T-helper 22 cell (primary cell): ENCODE results near the gene NBAS.
"Not testable (repeated sequence)": the region's sequence is repeated elsewhere in the genome, so short reads cannot be mapped to it uniquely, and the experiment has no call there.

Source experiments
- DNase-seq: peaks from one replicate; pipeline ENCODE4 v3.0.0-alpha.2; 2020; ENCODE audit warnings: low read depth

NBAS gene

GRCh38 chr2:15559379-15560139 lies 1.6 kb downstream of the NBAS start:
- no peak for DNase-seq

- no peak for DNase-seq
These were observed 3.2 kb downstream of the NBAS start for GRCh38 chr2:15557887-15558311.

DNA sequence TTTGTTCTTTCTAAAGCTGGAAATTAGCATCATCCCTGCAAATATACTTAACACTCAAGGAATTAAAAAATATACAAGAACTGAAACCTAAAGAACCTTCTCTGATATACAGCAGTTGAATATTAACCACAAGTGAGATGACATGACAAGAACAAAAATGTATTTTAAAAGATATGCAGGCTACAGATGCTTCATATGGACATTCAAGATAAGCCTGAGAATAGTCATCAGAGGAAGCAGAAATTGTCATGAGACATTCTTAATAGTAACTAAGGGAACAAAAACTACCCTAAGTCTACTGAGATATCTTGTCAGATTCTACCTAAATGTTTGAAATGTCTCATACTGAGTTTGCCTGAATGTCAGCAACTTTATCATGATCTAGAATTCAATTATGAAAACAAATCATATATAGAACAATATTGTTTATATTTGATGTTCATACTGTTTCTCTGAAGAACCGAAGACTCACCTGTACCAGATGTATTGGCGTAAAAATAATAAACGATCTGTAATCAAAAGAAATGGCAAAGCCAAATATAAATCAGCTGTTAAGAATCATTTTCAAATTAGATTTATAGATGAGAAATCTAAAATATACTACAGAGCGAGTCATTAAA lies 4.7 kb downstream of the NBAS start:
- no peak for DNase-seq

- no peak for DNase-seq
These were observed 5.4 kb downstream of the NBAS start for GRCh38 chr2:15555760-15556193.

DNA sequence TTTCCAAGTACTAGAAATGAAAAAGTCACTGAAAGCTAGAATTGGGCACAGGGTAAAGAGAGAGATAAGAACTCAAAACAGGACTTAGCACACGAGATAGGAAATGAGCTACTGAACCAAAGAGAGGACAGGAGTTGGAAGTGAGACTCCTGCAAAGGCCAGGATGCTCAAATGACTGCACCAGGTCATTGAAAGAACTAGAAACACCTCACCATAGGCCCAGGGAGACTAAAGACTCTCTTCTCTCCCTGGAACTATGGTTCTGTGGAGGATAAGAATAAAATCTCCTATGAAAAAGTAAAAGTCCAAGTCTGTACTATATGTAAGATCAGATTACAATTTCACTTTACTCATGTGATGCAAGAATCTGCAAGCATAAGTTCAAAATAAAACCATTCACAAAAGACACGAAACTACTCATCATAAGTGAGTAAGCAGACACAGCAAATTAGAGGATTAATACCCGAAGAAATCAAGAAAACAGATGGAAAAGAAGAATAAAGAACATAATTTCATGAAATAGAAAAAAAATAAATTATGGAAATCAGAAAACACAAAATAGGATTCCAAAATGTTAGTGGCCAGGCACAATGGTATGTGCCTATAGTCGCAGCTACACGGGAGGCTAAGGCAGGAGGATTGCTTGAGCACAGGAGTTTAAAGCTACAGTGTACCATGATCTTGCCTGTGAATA lies 6.5 kb downstream of the NBAS start:
- no peak for DNase-seq

GRCh38 chr2:15553951-15554350 lies 7.2 kb downstream of the NBAS start:
- DNase-seq: no peak

GRCh38 chr2:15553519-15553918 lies 7.6 kb downstream of the NBAS start:
- DNase-seq: no peak

- DNase-seq: no peak
These were observed 12.2 kb downstream of the NBAS start for GRCh38 chr2:15548974-15549373.

- no peak for DNase-seq
These were observed 13.8 kb downstream of the NBAS start for GRCh38 chr2:15547115-15547876.

- no peak for DNase-seq
These were observed 14.6 kb downstream of the NBAS start for GRCh38 chr2:15546297-15547098.

DNA sequence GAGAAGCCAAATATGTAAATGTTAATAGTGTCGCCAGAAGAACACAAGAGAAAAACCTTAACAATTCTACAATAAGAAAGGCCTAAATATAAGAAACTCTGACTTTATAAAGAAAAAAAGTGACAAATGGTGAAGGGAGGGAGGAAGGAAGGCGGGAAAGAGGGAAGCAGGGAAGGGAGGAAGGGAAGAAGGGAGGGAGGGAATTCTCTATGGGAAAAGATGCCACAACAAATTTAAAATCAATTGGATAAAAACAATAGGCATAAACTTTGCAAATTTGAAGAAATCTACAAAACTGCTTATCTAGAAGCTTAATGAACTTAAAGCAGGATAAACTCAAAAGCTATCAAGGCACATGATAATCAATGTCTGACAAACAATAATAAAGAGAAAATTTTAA lies 16.9 kb downstream of the NBAS start:
- no peak for DNase-seq

DNA sequence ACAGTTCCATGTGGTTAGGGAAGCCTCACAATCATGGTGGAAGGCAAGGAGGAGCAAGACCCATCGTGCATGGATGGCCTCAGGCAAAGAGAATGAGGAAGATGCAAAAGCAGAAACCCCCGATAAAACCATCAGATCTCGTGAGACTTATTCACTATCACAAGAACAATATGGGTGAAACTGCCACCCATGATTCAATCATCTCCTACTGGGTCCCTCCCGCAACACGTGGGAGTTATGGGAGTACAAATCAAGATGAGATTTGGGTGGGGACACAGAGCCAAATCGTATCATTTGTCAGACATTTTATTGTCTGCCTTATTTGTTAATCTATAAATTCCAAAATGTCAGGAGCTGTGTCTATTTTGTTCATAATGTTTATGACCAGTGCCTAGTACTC lies 17.6 kb downstream of the NBAS start:
- no peak for DNase-seq

DNA sequence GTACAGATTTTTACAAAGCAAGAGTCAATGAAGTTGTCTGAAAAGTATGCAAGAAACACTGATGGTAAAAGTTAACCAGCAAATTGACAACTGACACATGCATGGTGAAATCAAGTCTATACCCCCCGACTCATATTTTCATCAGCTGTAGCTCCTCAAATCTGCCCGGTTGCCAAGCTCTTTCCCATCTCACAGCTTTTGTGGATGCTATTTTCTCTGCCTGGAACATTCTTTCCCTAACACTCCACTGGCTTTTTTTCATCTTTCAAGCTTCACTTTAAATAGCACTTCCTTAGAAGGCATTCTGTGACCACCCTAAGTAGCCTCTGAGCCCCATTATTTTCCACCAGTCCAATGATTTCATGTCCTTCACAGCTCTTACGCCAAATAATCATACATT lies 18.1 kb downstream of the NBAS start:
- DNase-seq: no peak

- DNase-seq: not testable (repeated sequence)
These were observed 18.9 kb downstream of the NBAS start for GRCh38 chr2:15542269-15542668.

DNA sequence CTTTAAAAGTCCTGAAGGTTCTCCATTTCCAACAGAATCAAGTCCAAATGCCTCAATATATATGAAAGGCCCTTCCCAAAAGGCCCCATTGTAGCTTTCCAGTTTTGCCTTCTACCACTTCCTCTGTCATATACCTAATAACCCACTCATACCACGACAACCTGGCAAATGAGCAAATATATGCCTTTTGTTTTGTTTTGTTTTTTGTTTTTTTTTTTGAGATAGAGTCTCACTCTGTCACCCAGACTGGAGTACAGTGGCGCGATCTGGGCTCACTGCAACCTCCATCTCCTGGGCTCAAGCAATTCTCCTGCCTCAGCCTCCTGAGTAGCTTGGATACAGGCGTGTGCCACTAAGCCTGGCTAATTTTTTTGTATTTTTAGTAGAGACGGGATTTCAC lies 20.6 kb downstream of the NBAS start:
- DNase-seq: not testable (repeated sequence)

DNA sequence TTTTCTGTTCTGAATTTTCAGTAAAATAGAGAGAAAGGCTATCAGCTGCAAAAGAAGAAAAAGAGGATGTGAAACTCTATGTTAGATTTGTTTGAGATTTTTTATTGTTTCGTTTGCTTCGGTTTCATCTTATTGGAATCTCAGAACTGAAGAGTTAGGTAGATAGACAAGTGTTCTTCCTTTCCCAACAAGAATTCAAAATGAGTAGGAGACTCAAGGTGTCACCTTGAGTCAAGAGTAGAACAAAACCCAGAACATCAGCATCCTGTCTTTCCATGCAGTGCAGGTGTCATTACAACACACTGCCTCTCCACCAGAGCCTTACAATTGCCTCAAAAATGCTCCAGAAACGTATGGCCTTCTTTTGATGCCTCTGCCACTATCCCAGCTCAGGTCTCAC lies 21.1 kb downstream of the NBAS start:
- DNase-seq: no peak

- no peak for DNase-seq
These were observed 22.3 kb downstream of the NBAS start for GRCh38 chr2:15538792-15539191.

DNA sequence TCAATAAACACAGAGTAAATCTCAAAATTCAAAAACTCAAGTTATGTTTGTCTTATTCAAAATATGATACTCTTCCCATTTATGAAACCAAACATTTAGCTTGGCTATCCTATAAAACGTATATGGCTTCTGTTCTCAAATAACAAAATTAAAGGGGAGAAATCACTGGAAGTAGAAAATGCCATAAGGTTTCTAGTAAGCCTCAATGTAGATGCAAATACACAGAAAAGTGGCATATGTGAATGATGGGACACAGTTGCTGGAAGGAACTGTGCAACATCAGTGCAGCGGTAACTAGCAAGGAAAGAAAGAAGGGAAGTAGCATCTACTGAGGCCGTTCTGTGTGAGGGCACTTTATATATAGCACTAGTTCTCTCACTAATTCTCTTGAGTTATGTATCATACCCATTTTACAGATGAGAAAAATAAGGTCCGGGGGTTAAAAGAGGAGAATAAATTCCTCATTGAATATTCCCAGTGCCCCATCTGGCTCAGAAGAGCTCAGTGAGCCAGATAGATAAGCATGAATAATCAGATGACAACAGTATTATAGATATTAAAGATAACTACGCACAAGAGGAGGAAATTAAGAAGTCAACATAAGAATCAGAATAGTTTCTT lies 27.2 kb downstream of the NBAS start:
- DNase-seq: no peak

DNA sequence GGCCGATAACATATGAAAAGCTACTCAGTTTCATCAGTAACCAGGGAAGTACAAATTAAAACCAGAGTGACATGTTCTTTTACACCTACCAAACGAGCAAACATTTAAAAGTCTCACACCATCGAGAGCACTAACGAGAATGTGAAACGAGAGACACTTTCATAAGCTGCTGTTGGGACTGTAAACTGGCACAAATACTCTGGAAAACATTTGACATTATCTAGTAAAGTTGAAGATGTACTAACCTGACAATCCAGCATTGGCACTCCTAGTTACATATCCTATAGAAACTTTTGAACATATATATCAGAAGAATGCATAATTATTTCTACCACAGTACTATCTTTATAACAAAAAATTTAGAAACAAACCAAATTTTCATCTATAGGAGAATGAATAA lies 28.1 kb downstream of the NBAS start:
- no peak for DNase-seq

DNA sequence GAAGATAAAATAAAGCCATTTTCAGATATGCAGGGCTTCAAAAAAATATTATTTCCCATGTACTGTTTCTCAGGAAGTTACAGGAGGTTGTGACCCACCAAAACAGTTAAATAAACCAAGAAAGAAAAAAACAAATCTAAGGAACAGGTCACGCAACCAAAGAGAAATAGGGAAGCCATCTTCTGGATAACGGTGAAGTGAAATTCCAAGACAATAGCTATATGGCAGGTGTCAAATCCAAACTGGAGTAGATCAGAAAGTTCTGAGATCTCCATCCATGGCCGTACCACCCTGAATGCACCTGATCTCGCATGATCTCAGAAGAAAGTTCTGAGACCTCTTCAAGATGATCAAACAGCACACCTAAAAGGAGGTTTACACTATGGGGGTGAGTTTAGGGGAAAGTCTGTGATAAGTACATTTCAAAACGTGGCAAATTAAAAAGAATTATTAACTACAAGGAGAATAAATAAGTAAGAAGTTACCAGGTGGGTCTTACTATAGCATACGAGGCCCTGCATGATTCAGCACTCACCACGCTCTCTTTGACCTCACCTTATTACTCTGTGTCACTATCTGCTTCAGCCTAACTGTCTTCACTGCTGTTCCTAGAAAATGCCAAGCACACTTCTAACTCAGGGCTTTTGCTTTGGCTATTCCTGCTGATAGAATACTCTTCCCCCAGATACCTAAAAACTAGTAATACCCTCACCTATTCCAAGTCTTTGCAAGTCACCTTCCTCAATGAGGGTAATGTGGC lies 29.9 kb downstream of the NBAS start:
- no peak for DNase-seq
